Measurements from ENCODE around the gene PIK3C3. TPM values are rescaled to one million over a fixed set of nuclear protein-coding genes. Genes with fewer than 3 reads are reported as not detected.

PIK3C3 gene
- total and polyA plus RNA-seq, 2 of the 8 experiments (the other 6 are each of a cell fraction or from before 2014, with no cell fraction given): 15.3 to 47.4 TPM

DNA sequence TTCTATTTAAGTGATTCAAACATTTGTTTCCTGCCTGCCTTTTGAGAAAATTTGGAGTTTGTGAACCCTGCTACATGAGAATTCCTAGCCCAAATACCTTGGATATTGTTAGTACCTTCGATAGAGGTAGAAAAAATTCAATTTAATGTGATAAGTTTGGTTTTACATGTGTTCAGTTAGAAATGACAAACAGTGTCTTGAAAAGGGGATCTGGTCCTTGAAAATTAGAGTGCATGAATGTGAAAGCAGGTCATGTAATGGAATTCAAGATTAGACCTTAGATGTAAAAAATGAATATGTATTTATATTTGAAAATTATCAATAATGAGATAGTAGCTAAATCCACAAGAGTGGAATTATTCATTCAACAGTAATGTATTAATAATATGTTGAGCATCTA lies 70.5 kb downstream of the PIK3C3 start:
- Histone ChIP-seq H3K4me2 (ENCODE audit: insufficient read depth in 1 of 2, low read depth in 2 of 2, low read length in 2 of 2) (no peak overlapping the region), H2AFZ (ENCODE audit: low read length) (no peak overlapping the region), H3K23me2 (ENCODE audit: low read depth, low read length) (no peaks in the 10 kb centered on the region), H3K9me3 (ENCODE audit: insufficient read depth in 2 of 2, low read depth in 1 of 2, low read length in 1 of 2) (no peaks in the 10 kb centered on the region), H3K56ac (replicated peaks; ENCODE audit: insufficient read length, low read depth, low read length) (no peak overlapping the region), H2BK15ac (ENCODE audit: low read length) (no peak overlapping the region), H3K27me3 (replicated peaks in 1 of 4; ENCODE audit: control insufficient read depth in 3 of 4, extremely low read depth in 1 of 4, insufficient read depth in 3 of 4, low read length in 3 of 4) (no peaks in the 10 kb centered on the region), H3K79me1 (ENCODE audit: low read depth, low read length) (no peaks in the 10 kb centered on the region), H3K23ac (ENCODE audit: insufficient read length) (no peak overlapping the region), H2BK12ac (ENCODE audit: low read depth, low read length) (no peak overlapping the region), H3K4me3 (ENCODE audit: extremely low read depth in 1 of 4, insufficient read depth in 2 of 4, low read depth in 3 of 4, low read length in 4 of 4) (no peak overlapping the region), H4K5ac (ENCODE audit: insufficient read length, low read depth, low read length) (no peak overlapping the region), H4K20me1 (replicated peaks in 1 of 2; ENCODE audit: control insufficient read depth in 1 of 2, insufficient read depth in 2 of 2, low read length in 2 of 2) (no peaks in the 10 kb centered on the region), H2BK120ac (replicated peaks; ENCODE audit: low read depth, low read length) (no peak overlapping the region), H4K8ac (ENCODE audit: extremely low read depth, insufficient read depth, low read length) (no peak overlapping the region), H3K18ac (ENCODE audit: extremely low read depth, low read length) (no peak overlapping the region), H3K36me3 (ENCODE audit: control insufficient read depth in 2 of 4, insufficient read depth in 4 of 4, low read length in 3 of 4) (peaks cover 0 to 14% (median 7%) of the 10 kb centered on the region in 4 experiments; a peak in 4 of 8 replicates), H3K79me2 (ENCODE audit: control insufficient read depth in 1 of 2, insufficient read depth in 2 of 2, low read length in 2 of 2) (no peaks in the 10 kb centered on the region), H4K91ac (replicated peaks; ENCODE audit: insufficient read length, low read length) (no peak overlapping the region), H3K4me1 (replicated peaks in 1 of 4; ENCODE audit: control insufficient read depth in 3 of 4, insufficient read depth in 4 of 4, low read length in 3 of 4) (no peaks in the 10 kb centered on the region), H3K14ac (ENCODE audit: insufficient read length) (no peak overlapping the region), H2AK5ac (ENCODE audit: low read depth, low read length) (no peak overlapping the region), H3K27ac (ENCODE audit: low read depth, low read length) (no peak overlapping the region), H2BK20ac (ENCODE audit: low read length) (no peak overlapping the region), H3K9ac (replicated peaks in 1 of 4; ENCODE audit: extremely low read depth in 1 of 4, low read depth in 3 of 4, low read length in 3 of 4) (no peak overlapping the region), H2BK5ac (ENCODE audit: low read depth, low read length) (no peak overlapping the region), H3K4ac (replicated peaks; ENCODE audit: insufficient read length, low read depth, low read length) (no peak overlapping the region)
- 100% methylated on average over 1 of the region's 1 CpG; no CpG with 5 or more reads in 1 of the 2 experiments for WGBS, 2 experiments (ENCODE audit: extremely low coverage in 1 of 2, insufficient coverage in 1 of 2, insufficient read length in 1 of 2, insufficient replicate concordance in 2 of 2, low coverage in 1 of 2, low lambda C conversion rate in 2 of 2, missing lambda C conversion rate in 1 of 2)
- TF ChIP-seq JUND (IDR thresholded peaks at IDR 0.05; ENCODE audit: low read length) (no peak), RAD21 (IDR thresholded peaks at IDR 0.05 in 1 of 2, conservative IDR thresholded peaks at IDR 0.05 in 1 of 2; ENCODE audit: low read depth in 2 of 2, low read length in 2 of 2) (no peak), POU5F1 (IDR thresholded peaks at IDR 0.05; ENCODE audit: low read depth, low read length) (no peak), KDM4A (IDR thresholded peaks at IDR 0.05; ENCODE audit: low read depth, low read length, severe bottlenecking) (no peak), SIRT6 (IDR thresholded peaks at IDR 0.05; ENCODE audit: low read length) (no peak), POLR2A (IDR thresholded peaks at IDR 0.05; ENCODE audit: control extremely low read depth in 1 of 2, low read depth in 2 of 2, low read length in 2 of 2) (no peak), KDM5A (IDR thresholded peaks at IDR 0.05; ENCODE audit: low read length) (no peak), EZH2 (IDR thresholded peaks at IDR 0.05; ENCODE audit: low read depth, low read length, severe bottlenecking) (no peak), TAF1 (IDR thresholded peaks at IDR 0.05; ENCODE audit: low read depth, low read length) (no peak), CREB1 (IDR thresholded peaks at IDR 0.05) (no peak), GABPA (IDR thresholded peaks at IDR 0.05; ENCODE audit: borderline replicate concordance, insufficient read depth, low read length) (no peak), TCF12 (IDR thresholded peaks at IDR 0.05; ENCODE audit: low read depth, low read length) (no peak), POLR2AphosphoS5 (IDR thresholded peaks at IDR 0.05; ENCODE audit: low read depth, low read length) (no peak), EP300 (IDR thresholded peaks at IDR 0.05; ENCODE audit: borderline replicate concordance in 1 of 2, low read depth in 2 of 2, low read length in 2 of 2) (no peak)
- ChIA-PET POLR2A (ENCODE audit: partially characterized antibody) (no interaction called here), CTCF (ENCODE audit: partially characterized antibody) (interaction anchor here (1.6 kb wide), 1 partner anchor 11 kb away, joined by 3 read pairs; no protein-coding TSS in a partner anchor)
- no peak for DNase-seq (ENCODE audit: low read depth in 1 of 2, low spot score in 2 of 2)
- no peak for FAIRE-seq
